HCT116 (cell line): ENCODE data around the gene PIGQ.

Experiments
- CEBPB ChIP-seq: IDR thresholded peaks from 2 replicates; pipeline ENCODE4 v1.6.1; 2012; ENCODE audit warnings: low read depth
- CTCF ChIP-seq, 3 experiments: fragments of 200-600 bp in 1 of 3; sonication (generic) in 1 of 3; IDR thresholded peaks in 2 of 3; conservative IDR thresholded peaks in 1 of 3; 2 replicates each; pipeline ENCODE4 v1.5.1; 2012 to 2017; ENCODE audit warnings: low read depth in 2 of 3, low read length in 2 of 3, antibody characterized with exemption in 1 of 3, borderline replicate concordance in 1 of 3, control low read depth in 1 of 3, mild to moderate bottlenecking in 1 of 3, mixed read lengths in 1 of 3, mixed run types in 1 of 3, moderate library complexity in 1 of 3; ENCODE audit not compliant: insufficient read depth in 1 of 3
- EGR1 ChIP-seq: IDR thresholded peaks from 2 replicates; pipeline ENCODE4 v1.6.1; 2012; ENCODE audit warnings: low read depth
- FOSL1 ChIP-seq: IDR thresholded peaks from 2 replicates; pipeline ENCODE4 v1.6.1; 2012; ENCODE audit warnings: low read depth
- POLR2A ChIP-seq: IDR thresholded peaks from 2 replicates; pipeline ENCODE4 v1.7.0; 2011; ENCODE audit warnings: borderline replicate concordance; ENCODE audit not compliant: insufficient read depth, insufficient read length; ENCODE audit errors: extremely low read depth
- POLR2AphosphoS5 ChIP-seq: IDR thresholded peaks from 2 replicates; pipeline ENCODE4 v1.6.1; 2011; ENCODE audit warnings: mild to moderate bottlenecking, low read depth, low read length, moderate library complexity
- TCF7L2 ChIP-seq: IDR thresholded peaks from 2 replicates; pipeline ENCODE4 v1.7.0; 2011; ENCODE audit warnings: borderline replicate concordance, inconsistent platforms; ENCODE audit not compliant: insufficient read depth, insufficient read length; ENCODE audit errors: extremely low read depth
- TF ChIP-seq, protein P1 (sequence below): IDR thresholded peaks from 2 replicates; pipeline ENCODE4 v1.6.1; 2012

DNA sequence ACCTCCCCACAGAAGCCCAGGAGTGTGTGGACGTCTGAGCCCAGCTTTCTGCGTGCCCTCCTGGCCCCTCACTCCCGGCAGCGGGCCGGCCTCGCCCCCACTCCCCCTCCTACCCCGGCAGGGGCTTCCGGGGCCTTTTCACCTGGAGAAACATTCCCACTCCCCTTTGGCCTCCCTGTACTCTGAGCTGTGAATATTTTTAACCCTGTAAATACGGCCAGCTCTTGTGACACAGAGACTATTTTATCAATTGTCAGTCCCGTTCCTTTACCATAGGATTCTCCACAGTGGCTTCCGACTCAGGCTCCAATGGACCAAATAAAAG, 15.5 kb upstream of the PIGQ start:
- TF ChIP-seq CEBPB = no peak
- no peak for TF ChIP-seq TCF7L2
- TF ChIP-seq, protein P1, sequence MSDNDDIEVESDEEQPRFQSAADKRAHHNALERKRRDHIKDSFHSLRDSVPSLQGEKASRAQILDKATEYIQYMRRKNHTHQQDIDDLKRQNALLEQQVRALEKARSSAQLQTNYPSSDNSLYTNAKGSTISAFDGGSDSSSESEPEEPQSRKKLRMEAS = no peak
- no peak for TF ChIP-seq POLR2A
- no peak for TF ChIP-seq EGR1
- no peak for TF ChIP-seq POLR2AphosphoS5
- TF ChIP-seq FOSL1 = no peak
- TF ChIP-seq CTCF (IDR thresholded peaks at IDR 0.05 in 2 of 3, conservative IDR thresholded peaks at IDR 0.05 in 1 of 3; ENCODE audit: borderline replicate concordance in 1 of 3, insufficient read depth in 1 of 3, low read depth in 2 of 3, low read length in 2 of 3) = no peak
